ENCODE results near the gene DDX46. TPM values are rescaled to one million over a fixed set of nuclear protein-coding genes. Genes with fewer than 3 reads are reported as not detected.
"Not testable (repeated sequence)": the region's sequence is repeated elsewhere in the genome, so short reads cannot be mapped to it uniquely, and the experiment has no call there.

DDX46 gene
- total and polyA plus RNA-seq, 2 donors (not counting 1 experiment from before 2014, with no cell fraction given), result 15.4 to 80.9 TPM

- ChIA-PET POLR2A (interaction anchor here (0.6 to 2.3 kb wide), 6 partner anchors 20 to 587 kb away, joined by 3 to 8 read pairs (median 6); partner anchors contain the start of genes C5orf24, CAMLG, PCBD2 and UBE2B), CTCF (interaction anchor here (1.6 to 5.7 kb wide), 6 partner anchors 19 to 150 kb away, joined by 4 to 70 read pairs (median 10); partner anchors contain the start of genes C5orf24, CAMLG and PCBD2)
- H2AFZ ChIP-seq (ENCODE audit: insufficient read depth, low read depth, low read length, poor library complexity, severe bottlenecking), result peak overlapping the region; percentile 98
- H4K20me1 ChIP-seq (ENCODE audit: control insufficient read depth, insufficient read depth, low read length, poor library complexity, severe bottlenecking), result peaks cover 15% of the 10 kb centered on the region
- H3K4me1 ChIP-seq (ENCODE audit: control insufficient read depth in 2 of 2, insufficient read depth in 2 of 2, low read length in 2 of 2), result peaks cover 18 to 19% of the 10 kb centered on the region in 2 donors
- peak overlapping the region; percentile 97 for H3K27ac Mint-ChIP-seq
- ATAC-seq (ENCODE audit: low read depth) (no peak), DNase-seq (no peak)
- peaks cover 35% of the 10 kb centered on the region for H3K4me1 Mint-ChIP-seq
- peak overlapping the region; percentile 54 to 80 for H3K27ac ChIP-seq (ENCODE audit: low read length in 2 of 2)
- peaks cover 2 to 6% of the 10 kb centered on the region in 2 experiments for H3K36me3 ChIP-seq (replicated peaks in 1 of 2; ENCODE audit: control extremely low read depth in 1 of 2, control insufficient read depth in 1 of 2, extremely low read depth in 1 of 2, insufficient read depth in 2 of 2, low read length in 1 of 2)
- peak overlapping the region; percentile 79 for H3K4me2 ChIP-seq (replicated peaks; ENCODE audit: low read depth, low read length, poor library complexity, severe bottlenecking)
- H3K9me3 Mint-ChIP-seq (ENCODE audit: insufficient read depth), result no peaks in the 10 kb centered on the region
- H3K79me2 ChIP-seq (ENCODE audit: control insufficient read depth, insufficient read depth, low read length), result peaks cover 53% of the 10 kb centered on the region
- H3K27me3 ChIP-seq (replicated peaks in 1 of 4; ENCODE audit: control extremely low read depth in 1 of 4, control insufficient read depth in 3 of 4, insufficient read depth in 4 of 4, low read length in 3 of 4), result no peaks in the 10 kb centered on the region
- H3K4me3 ChIP-seq (ENCODE audit: control extremely low read depth in 1 of 5, extremely low read depth in 1 of 5, insufficient read depth in 1 of 5, low read depth in 2 of 5, low read length in 4 of 5), result peak overlapping the region in 4 of 5 experiments; percentile 78 to 97 (median 90)
- peak overlapping the region; percentile 94 for H3K9ac ChIP-seq (ENCODE audit: low read length)
- WGBS (ENCODE audit: insufficient coverage), result 21% methylated on average over 7 of the region's 9 CpGs
- intact Hi-C loops (cut with micrococcal nuclease), result loop anchor here (1.0 to 5.0 kb wide), 8 partner anchors 20 to 582 kb away; partner anchors contain the start of genes C5orf24, CAMLG, PCBD2 and PPP2CA
- no peaks in the 10 kb centered on the region for H3K9me3 ChIP-seq (ENCODE audit: control extremely low read depth in 1 of 3, control insufficient read depth in 2 of 3, insufficient read depth in 1 of 3, low read length in 2 of 3)
- H3K4me3 Mint-ChIP-seq, result peak overlapping the region; percentile 100
- no peak for TF ChIP-seq CTCF (IDR thresholded peaks at IDR 0.05)
- TF ChIP-seq EZH2 (IDR thresholded peaks at IDR 0.05; ENCODE audit: borderline replicate concordance, insufficient read depth, low read depth, low read length, poor library complexity, severe bottlenecking), result no peak
- H3K27me3 Mint-ChIP-seq, result no peaks in the 10 kb centered on the region
Measured at GRCh38 chr5:134758176-134758503, 439 bp upstream of the DDX46 start.

GRCh38 chr5:134767528-134768291 lies 9.1 kb downstream of the DDX46 start:
- DNase-seq; H4K20me1 ChIP-seq (ENCODE audit: control insufficient read depth, insufficient read depth, low read length, poor library complexity, severe bottlenecking); H2AFZ ChIP-seq (ENCODE audit: insufficient read depth, low read depth, low read length, poor library complexity, severe bottlenecking); H3K27me3 ChIP-seq (replicated peaks in 1 of 4; ENCODE audit: control extremely low read depth in 1 of 4, control insufficient read depth in 3 of 4, insufficient read depth in 4 of 4, low read length in 3 of 4); intact Hi-C loops (cut with micrococcal nuclease); H3K27ac ChIP-seq (ENCODE audit: low read length in 2 of 2); H3K9me3 Mint-ChIP-seq (ENCODE audit: insufficient read depth); H3K9ac ChIP-seq (ENCODE audit: low read length); H3K4me3 Mint-ChIP-seq; H3K4me2 ChIP-seq (replicated peaks; ENCODE audit: low read depth, low read length, poor library complexity, severe bottlenecking); H3K9me3 ChIP-seq (ENCODE audit: control extremely low read depth in 1 of 3, control insufficient read depth in 2 of 3, insufficient read depth in 1 of 3, low read length in 2 of 3); H3K27me3 Mint-ChIP-seq; H3K27ac Mint-ChIP-seq; ATAC-seq (ENCODE audit: low read depth); H3K4me3 ChIP-seq (ENCODE audit: control extremely low read depth in 1 of 5, extremely low read depth in 1 of 5, insufficient read depth in 1 of 5, low read depth in 2 of 5, low read length in 4 of 5); H3K4me1 Mint-ChIP-seq; H3K4me1 ChIP-seq (ENCODE audit: control insufficient read depth in 2 of 2, insufficient read depth in 2 of 2, low read length in 2 of 2): not testable (repeated sequence)
- H3K36me3 ChIP-seq (replicated peaks in 1 of 2; ENCODE audit: control extremely low read depth in 1 of 2, control insufficient read depth in 1 of 2, extremely low read depth in 1 of 2, insufficient read depth in 2 of 2, low read length in 1 of 2), result peaks cover 6 to 56% of the 10 kb centered on the region in 2 experiments
- over 99% methylated on average over 13 of the region's 21 CpGs for WGBS (ENCODE audit: insufficient coverage)
- peaks cover 22% of the 10 kb centered on the region for H3K79me2 ChIP-seq (ENCODE audit: control insufficient read depth, insufficient read depth, low read length)
- CTCF ChIA-PET, result interaction anchor here (1.0 kb wide), 1 partner anchor 139 kb away, joined by 3 read pairs; no protein-coding TSS in a partner anchor
- POLR2A ChIA-PET, result interaction anchor here (0.7 kb wide), 1 partner anchor 49 kb away, joined by 6 read pairs; no protein-coding TSS in a partner anchor
